NCI-H187 treated with DMSO at 0.1 percent for 48 hours (cell line): ENCODE measurements around the gene STAT5A.
"Not testable (repeated sequence)": the region's sequence is repeated elsewhere in the genome, so short reads cannot be mapped to it uniquely, and the experiment has no call there.

Experiments
- DNase-seq: peaks from one replicate; lab custom pipeline; 2025; lab: John Stamatoyannopoulos, UW

The STAT5A gene

GRCh38 chr17:42285346-42286050, 2.8 kb upstream of the STAT5A start:
- no peak for DNase-seq

GRCh38 chr17:42286411-42287221, 1.7 kb upstream of the STAT5A start:
- DNase-seq, result no peak

- no peak for DNase-seq
Measured at GRCh38 chr17:42287305-42287976, 857 bp upstream of the STAT5A start.

- no peak for DNase-seq
Measured at GRCh38 chr17:42288803-42289610, 709 bp downstream of the STAT5A start.

GRCh38 chr17:42289611-42290181, 1.4 kb downstream of the STAT5A start:
- no peak for DNase-seq

GRCh38 chr17:42290577-42290976, 2.3 kb downstream of the STAT5A start:
- DNase-seq, result no peak

- no peak for DNase-seq
Measured at GRCh38 chr17:42291129-42291528, 2.8 kb downstream of the STAT5A start.

- DNase-seq, result no peak
Measured at GRCh38 chr17:42294469-42295398, 6.4 kb downstream of the STAT5A start.

GRCh38 chr17:42296012-42296411, 7.7 kb downstream of the STAT5A start:
- no peak for DNase-seq

GRCh38 chr17:42297775-42298174, 9.5 kb downstream of the STAT5A start:
- DNase-seq, result not testable (repeated sequence)

GRCh38 chr17:42299361-42299760, 11.1 kb downstream of the STAT5A start:
- DNase-seq, result not testable (repeated sequence)

- DNase-seq, result not testable (repeated sequence)
Measured at GRCh38 chr17:42299913-42300312, 11.6 kb downstream of the STAT5A start.

GRCh38 chr17:42301022-42301421, 12.7 kb downstream of the STAT5A start:
- DNase-seq, result no peak

GRCh38 chr17:42303694-42304093, 15.4 kb downstream of the STAT5A start:
- no peak for DNase-seq

GRCh38 chr17:42304187-42305030, 16.1 kb downstream of the STAT5A start:
- DNase-seq, result no peak

GRCh38 chr17:42305031-42305330, 16.7 kb downstream of the STAT5A start:
- DNase-seq, result not testable (repeated sequence)

GRCh38 chr17:42305543-42306384, 17.5 kb downstream of the STAT5A start:
- no peak for DNase-seq

- DNase-seq, result no peak
Measured at GRCh38 chr17:42306385-42306667, 18.0 kb downstream of the STAT5A start.

GRCh38 chr17:42307362-42307927, 19.1 kb downstream of the STAT5A start:
- no peak for DNase-seq
